Epithelial cell of proximal tubule (primary cell): ENCODE measurements around the gene SLC35B4. TPM values are rescaled to one million over a fixed set of nuclear protein-coding genes. Genes with fewer than 3 reads are reported as not detected.

ENCODE experiments used
- DNase-seq: peaks from one replicate; pipeline ENCODE4 v3.0.0-alpha.2; 2011; ENCODE audit warnings: low read depth
- H3K4me3 ChIP-seq: 2 replicates; pipeline ENCODE4 v1.5.1; 2011; ENCODE audit warnings: low read depth, mild to moderate bottlenecking, low read length
- total RNA-seq: library from RNA; depleted of rRNA; stranded (reverse); fragments of >200 nt; gene quantifications from 2 replicates; pipeline ENCODE4 v1.2.3, GENCODE V29; 2015
- TF ChIP-seq, protein P1 (sequence below): conservative IDR thresholded peaks from 2 replicates; pipeline ENCODE4 v1.5.1; 2012; ENCODE audit warnings: low read depth, mild to moderate bottlenecking, low read length

SLC35B4 gene
- total RNA-seq, 1 donor from 2014 or later, result 9.2 TPM

DNA sequence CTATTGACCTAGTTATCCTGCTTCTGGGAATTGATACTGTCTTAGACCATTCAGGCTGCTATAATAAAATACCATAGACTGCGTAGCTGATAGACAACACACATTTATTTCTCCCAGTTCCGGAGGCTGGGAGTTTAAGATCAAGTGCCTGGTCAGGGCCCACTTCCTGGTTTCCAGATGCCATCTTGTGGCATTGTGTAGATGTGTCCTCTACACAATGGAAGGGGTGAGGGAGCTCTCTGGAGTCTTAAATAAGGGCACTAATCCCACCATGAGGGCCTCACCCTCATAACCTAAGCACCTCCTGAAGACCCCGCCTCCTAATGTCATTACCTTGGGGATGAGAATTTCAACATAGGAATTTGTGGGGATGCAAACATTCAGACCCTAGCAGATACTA is 62.4 kb downstream of the SLC35B4 start:
- no peak for DNase-seq
- H3K4me3 ChIP-seq, result no peak overlapping the region
- TF ChIP-seq, protein P1, sequence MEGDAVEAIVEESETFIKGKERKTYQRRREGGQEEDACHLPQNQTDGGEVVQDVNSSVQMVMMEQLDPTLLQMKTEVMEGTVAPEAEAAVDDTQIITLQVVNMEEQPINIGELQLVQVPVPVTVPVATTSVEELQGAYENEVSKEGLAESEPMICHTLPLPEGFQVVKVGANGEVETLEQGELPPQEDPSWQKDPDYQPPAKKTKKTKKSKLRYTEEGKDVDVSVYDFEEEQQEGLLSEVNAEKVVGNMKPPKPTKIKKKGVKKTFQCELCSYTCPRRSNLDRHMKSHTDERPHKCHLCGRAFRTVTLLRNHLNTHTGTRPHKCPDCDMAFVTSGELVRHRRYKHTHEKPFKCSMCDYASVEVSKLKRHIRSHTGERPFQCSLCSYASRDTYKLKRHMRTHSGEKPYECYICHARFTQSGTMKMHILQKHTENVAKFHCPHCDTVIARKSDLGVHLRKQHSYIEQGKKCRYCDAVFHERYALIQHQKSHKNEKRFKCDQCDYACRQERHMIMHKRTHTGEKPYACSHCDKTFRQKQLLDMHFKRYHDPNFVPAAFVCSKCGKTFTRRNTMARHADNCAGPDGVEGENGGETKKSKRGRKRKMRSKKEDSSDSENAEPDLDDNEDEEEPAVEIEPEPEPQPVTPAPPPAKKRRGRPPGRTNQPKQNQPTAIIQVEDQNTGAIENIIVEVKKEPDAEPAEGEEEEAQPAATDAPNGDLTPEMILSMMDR, result peak; percentile 56

DNA sequence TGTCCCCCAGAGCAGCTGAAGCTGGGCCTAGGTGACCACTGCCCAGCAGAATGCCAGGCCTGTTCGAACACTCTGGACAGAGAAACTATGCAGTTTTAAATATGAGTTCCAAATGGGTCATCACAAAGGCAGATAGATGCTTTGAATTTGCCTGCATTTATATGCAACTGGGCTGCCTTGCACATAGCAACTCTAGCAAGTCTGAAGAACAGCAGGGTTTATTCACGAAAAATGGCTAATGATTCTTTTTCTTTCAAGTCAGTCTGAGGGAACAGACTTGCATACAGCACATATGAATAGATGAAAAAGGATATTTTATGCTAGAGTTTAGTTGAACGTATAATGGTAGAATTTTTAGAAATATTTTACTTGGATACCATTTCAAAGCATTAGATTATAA is 68.5 kb downstream of the SLC35B4 start:
- DNase-seq, result no peak
- H3K4me3 ChIP-seq, result no peak overlapping the region
- TF ChIP-seq, protein P1, result no peak

DNA sequence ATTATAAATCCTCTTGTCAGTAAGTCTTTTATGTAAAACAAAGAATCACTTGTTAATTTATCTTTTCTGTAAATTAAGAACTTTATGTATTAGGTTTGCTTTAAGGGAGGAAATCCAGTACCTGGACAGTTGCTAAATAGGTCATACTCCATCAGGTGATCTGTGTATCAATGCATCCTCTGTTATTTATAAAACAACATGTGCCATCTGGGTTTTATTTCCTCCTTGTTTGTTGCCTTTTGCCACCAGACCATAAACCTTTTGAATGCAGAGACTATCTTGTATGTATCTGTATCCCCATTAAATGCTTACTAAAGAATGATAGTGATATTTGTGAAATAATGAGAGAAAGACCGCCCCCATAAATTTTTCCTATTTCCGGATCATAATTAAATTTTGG is 70.0 kb downstream of the SLC35B4 start:
- TF ChIP-seq, protein P1, result no peak
- no peak overlapping the region for H3K4me3 ChIP-seq

DNA sequence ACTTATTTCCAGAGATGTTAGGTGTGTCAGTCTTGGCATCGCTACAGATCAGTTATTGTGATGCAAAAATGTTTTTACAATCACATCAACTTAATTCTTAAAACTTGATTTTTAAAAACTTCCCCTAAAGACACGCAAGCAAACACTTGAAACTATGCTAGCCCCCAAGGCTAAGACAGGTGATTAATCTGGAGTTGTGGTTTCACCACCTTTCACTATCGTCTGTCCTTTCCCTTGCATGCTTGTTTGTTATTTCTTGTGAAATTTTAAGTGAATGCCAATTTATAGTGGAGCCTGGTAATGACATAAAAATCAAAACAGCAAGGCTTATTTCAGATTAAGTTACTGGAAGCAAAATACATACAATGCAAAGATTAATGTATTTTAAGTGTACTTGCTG is 70.4 kb downstream of the SLC35B4 start:
- TF ChIP-seq, protein P1, result no peak
- no peak overlapping the region for H3K4me3 ChIP-seq
- no peak for DNase-seq

More for the DNA sequence above, 70.0 kb downstream of the SLC35B4 start:
- DNase-seq, result no peak

DNA sequence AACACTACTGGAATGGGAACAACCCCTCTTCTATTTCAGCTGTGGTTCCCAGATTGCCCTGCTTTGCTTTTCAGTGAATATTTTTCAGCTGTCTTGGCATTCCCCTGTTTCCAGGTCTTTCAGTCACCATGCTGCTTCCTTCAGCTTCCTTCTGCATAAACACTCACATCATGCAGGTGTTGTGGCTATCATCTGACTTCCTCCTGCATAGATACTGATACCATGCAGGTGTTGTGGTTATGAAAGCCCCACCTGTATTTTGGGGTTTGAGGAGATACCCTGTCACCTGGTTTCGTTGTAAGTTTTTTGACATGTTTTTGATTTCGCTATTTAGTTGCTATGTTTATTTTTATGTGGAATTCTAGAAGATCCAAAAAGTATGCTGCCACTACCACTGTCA is 71.5 kb downstream of the SLC35B4 start:
- no peak overlapping the region for H3K4me3 ChIP-seq
- TF ChIP-seq, protein P1, result no peak
- no peak for DNase-seq

Other genes starting within 250 kb of the SLC35B4 start
- 0.06 and 0.07 TPM in 2 replicates for gene LRGUK, start 189.6 kb downstream of the SLC35B4 start, total RNA-seq
- gene AKR1B1, start 142.2 kb upstream of the SLC35B4 start, total RNA-seq, result 134 and 277 TPM in 2 replicates
- not detected in 2 replicates for gene AKR1B10, start 210.6 kb upstream of the SLC35B4 start, total RNA-seq
- not detected in 2 replicates for gene AKR1B15, start 232.2 kb upstream of the SLC35B4 start, total RNA-seq